HG03097 (cell line): ENCODE data around the gene TTC7B.

Experiments
- ATAC-seq: cut with Tn5 transposase; IDR thresholded peaks from one replicate; pipeline ENCODE4 v1.9.1; 2021; ENCODE audit not compliant: unreplicated experiment, low FRiP score

TTC7B gene

GRCh38 chr14:90743425-90743824, 72.8 kb downstream of the TTC7B start:
- no peak for ATAC-seq

- no peak for ATAC-seq
Observed at GRCh38 chr14:90742729-90743128, 73.5 kb downstream of the TTC7B start.

- ATAC-seq = no peak
Observed at GRCh38 chr14:90742252-90742651, 74.0 kb downstream of the TTC7B start.

- ATAC-seq = no peak
Observed at GRCh38 chr14:90741682-90741946, 74.6 kb downstream of the TTC7B start.

GRCh38 chr14:90740946-90741681, 75.1 kb downstream of the TTC7B start:
- no peak for ATAC-seq

- ATAC-seq = no peak
Observed at GRCh38 chr14:90740081-90740480, 76.1 kb downstream of the TTC7B start.

GRCh38 chr14:90739318-90740068, 76.7 kb downstream of the TTC7B start:
- ATAC-seq = no peak

- ATAC-seq = no peak
Observed at GRCh38 chr14:90733139-90733808, 83.0 kb downstream of the TTC7B start.

- ATAC-seq = no peak
Observed at GRCh38 chr14:90732718-90733117, 83.5 kb downstream of the TTC7B start.

- ATAC-seq = no peak
Observed at GRCh38 chr14:90732139-90732538, 84.1 kb downstream of the TTC7B start.

- ATAC-seq = no peak
Observed at GRCh38 chr14:90731487-90731886, 84.7 kb downstream of the TTC7B start.

GRCh38 chr14:90730206-90730766, 85.9 kb downstream of the TTC7B start:
- no peak for ATAC-seq

GRCh38 chr14:90728951-90729350, 87.3 kb downstream of the TTC7B start:
- no peak for ATAC-seq

GRCh38 chr14:90727082-90727481, 89.1 kb downstream of the TTC7B start:
- no peak for ATAC-seq

- ATAC-seq = no peak
Observed at GRCh38 chr14:90726656-90727055, 89.6 kb downstream of the TTC7B start.

GRCh38 chr14:90724866-90725265, 91.4 kb downstream of the TTC7B start:
- ATAC-seq = no peak

- ATAC-seq = no peak
Observed at GRCh38 chr14:90722590-90722989, 93.6 kb downstream of the TTC7B start.

GRCh38 chr14:90721619-90722305, 94.5 kb downstream of the TTC7B start:
- no peak for ATAC-seq

GRCh38 chr14:90720832-90721231, 95.4 kb downstream of the TTC7B start:
- no peak for ATAC-seq

GRCh38 chr14:90720336-90720735, 95.9 kb downstream of the TTC7B start:
- ATAC-seq = no peak

- no peak for ATAC-seq
Observed at GRCh38 chr14:90717916-90718315, 98.3 kb downstream of the TTC7B start.
